SK-N-SH (cell line): Measurements from ENCODE around the gene CCDC27.

Experiments used
- CHD2 ChIP-seq: fragments of 150-350 bp; IDR thresholded peaks from 2 replicates; pipeline ENCODE4 v1.6.1; 2018; ENCODE audit warnings: low read length; ENCODE audit not compliant: partially characterized antibody
- ELF1 ChIP-seq: IDR thresholded peaks from 2 replicates; pipeline ENCODE4 v1.4.0; 2012
- EZH2phosphoT487 ChIP-seq: fragments of 200-600 bp; sonication (generic); IDR thresholded peaks from 2 replicates; pipeline ENCODE4 v1.6.1; 2017; ENCODE audit warnings: low read depth, mixed run types, mild to moderate bottlenecking, antibody characterized with exemption, moderate library complexity, borderline replicate concordance
- FOXM1 ChIP-seq: IDR thresholded peaks from 2 replicates; pipeline ENCODE4 v1.4.0; 2012; ENCODE audit warnings: low read depth, mild to moderate bottlenecking
- GATA2 ChIP-seq: sonication (generic); formaldehyde crosslinking; IDR thresholded peaks from 2 replicates; pipeline ENCODE4 v1.5.0; 2020; ENCODE audit warnings: mild to moderate bottlenecking, missing genetic modification reagents
- MXI1 ChIP-seq: IDR thresholded peaks from 2 replicates; pipeline ENCODE4 v1.6.1; 2012; ENCODE audit warnings: mild to moderate bottlenecking, low read depth, low read length, improper control_type of control experiment
- RAD21 ChIP-seq: IDR thresholded peaks from 2 replicates; pipeline ENCODE4 v1.6.1; 2012; ENCODE audit warnings: mild to moderate bottlenecking, low read length
- RXRA ChIP-seq: IDR thresholded peaks from 2 replicates; pipeline ENCODE4 v1.4.0; 2012; ENCODE audit warnings: low read depth, mild to moderate bottlenecking, borderline replicate concordance
- TCF12 ChIP-seq: IDR thresholded peaks from 2 replicates; pipeline ENCODE4 v1.4.0; 2012
- YY1 ChIP-seq: IDR thresholded peaks from 2 replicates; pipeline ENCODE4 v1.4.0; 2012; ENCODE audit warnings: low read depth, mild to moderate bottlenecking
- TF ChIP-seq, protein P1 (sequence below): fragments of 200-600 bp; sonication (generic); IDR thresholded peaks from 2 replicates; pipeline ENCODE4 v1.6.1; 2017; ENCODE audit warnings: antibody characterized with exemption, mild to moderate bottlenecking, moderate library complexity
- TF ChIP-seq, protein P2 (sequence below): IDR thresholded peaks from 2 replicates; pipeline ENCODE4 v1.4.0; 2012; ENCODE audit warnings: low read depth, borderline replicate concordance
- TF ChIP-seq, protein P3 (sequence below): IDR thresholded peaks from 2 replicates; pipeline ENCODE4 v1.6.1; 2012; ENCODE audit warnings: mild to moderate bottlenecking, low read depth, low read length, moderate library complexity

- TF ChIP-seq, protein P1, sequence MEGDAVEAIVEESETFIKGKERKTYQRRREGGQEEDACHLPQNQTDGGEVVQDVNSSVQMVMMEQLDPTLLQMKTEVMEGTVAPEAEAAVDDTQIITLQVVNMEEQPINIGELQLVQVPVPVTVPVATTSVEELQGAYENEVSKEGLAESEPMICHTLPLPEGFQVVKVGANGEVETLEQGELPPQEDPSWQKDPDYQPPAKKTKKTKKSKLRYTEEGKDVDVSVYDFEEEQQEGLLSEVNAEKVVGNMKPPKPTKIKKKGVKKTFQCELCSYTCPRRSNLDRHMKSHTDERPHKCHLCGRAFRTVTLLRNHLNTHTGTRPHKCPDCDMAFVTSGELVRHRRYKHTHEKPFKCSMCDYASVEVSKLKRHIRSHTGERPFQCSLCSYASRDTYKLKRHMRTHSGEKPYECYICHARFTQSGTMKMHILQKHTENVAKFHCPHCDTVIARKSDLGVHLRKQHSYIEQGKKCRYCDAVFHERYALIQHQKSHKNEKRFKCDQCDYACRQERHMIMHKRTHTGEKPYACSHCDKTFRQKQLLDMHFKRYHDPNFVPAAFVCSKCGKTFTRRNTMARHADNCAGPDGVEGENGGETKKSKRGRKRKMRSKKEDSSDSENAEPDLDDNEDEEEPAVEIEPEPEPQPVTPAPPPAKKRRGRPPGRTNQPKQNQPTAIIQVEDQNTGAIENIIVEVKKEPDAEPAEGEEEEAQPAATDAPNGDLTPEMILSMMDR, result no peak
- TF ChIP-seq RXRA (no peak), TCF12 (no peak), GATA2 (CRISPR knock-in tag) (no peak), YY1 (no peak), CHD2 (no peak), MXI1 (no peak), EZH2phosphoT487 (no peak), RAD21 (no peak), FOXM1 (no peak), ELF1 (no peak)
- TF ChIP-seq, protein P2, sequence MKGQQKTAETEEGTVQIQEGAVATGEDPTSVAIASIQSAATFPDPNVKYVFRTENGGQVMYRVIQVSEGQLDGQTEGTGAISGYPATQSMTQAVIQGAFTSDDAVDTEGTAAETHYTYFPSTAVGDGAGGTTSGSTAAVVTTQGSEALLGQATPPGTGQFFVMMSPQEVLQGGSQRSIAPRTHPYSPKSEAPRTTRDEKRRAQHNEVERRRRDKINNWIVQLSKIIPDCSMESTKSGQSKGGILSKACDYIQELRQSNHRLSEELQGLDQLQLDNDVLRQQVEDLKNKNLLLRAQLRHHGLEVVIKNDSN, result no peak
- TF ChIP-seq, protein P3, sequence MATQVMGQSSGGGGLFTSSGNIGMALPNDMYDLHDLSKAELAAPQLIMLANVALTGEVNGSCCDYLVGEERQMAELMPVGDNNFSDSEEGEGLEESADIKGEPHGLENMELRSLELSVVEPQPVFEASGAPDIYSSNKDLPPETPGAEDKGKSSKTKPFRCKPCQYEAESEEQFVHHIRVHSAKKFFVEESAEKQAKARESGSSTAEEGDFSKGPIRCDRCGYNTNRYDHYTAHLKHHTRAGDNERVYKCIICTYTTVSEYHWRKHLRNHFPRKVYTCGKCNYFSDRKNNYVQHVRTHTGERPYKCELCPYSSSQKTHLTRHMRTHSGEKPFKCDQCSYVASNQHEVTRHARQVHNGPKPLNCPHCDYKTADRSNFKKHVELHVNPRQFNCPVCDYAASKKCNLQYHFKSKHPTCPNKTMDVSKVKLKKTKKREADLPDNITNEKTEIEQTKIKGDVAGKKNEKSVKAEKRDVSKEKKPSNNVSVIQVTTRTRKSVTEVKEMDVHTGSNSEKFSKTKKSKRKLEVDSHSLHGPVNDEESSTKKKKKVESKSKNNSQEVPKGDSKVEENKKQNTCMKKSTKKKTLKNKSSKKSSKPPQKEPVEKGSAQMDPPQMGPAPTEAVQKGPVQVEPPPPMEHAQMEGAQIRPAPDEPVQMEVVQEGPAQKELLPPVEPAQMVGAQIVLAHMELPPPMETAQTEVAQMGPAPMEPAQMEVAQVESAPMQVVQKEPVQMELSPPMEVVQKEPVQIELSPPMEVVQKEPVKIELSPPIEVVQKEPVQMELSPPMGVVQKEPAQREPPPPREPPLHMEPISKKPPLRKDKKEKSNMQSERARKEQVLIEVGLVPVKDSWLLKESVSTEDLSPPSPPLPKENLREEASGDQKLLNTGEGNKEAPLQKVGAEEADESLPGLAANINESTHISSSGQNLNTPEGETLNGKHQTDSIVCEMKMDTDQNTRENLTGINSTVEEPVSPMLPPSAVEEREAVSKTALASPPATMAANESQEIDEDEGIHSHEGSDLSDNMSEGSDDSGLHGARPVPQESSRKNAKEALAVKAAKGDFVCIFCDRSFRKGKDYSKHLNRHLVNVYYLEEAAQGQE, result no peak
Measured at GRCh38 chr1:3713840-3714239, 38.4 kb upstream of the CCDC27 start.
